HepG2 (cell line): ENCODE results near the gene RSL1D1. TPM values are rescaled to one million over a fixed set of nuclear protein-coding genes. Genes with fewer than 3 reads are reported as not detected.

Experiments used
- HOXA7 ChIP-seq: sonication (generic); formaldehyde crosslinking; IDR thresholded peaks from 2 replicates; pipeline ENCODE4 v1.8.1; 2022; ENCODE audit warnings: mild to moderate bottlenecking, missing genetic modification reagents, moderate library complexity
- IKZF4 ChIP-seq: sonication (generic); formaldehyde crosslinking; IDR thresholded peaks from 2 replicates; pipeline ENCODE4 v1.5.1; 2020; ENCODE audit warnings: borderline replicate concordance, mild to moderate bottlenecking, low read depth, missing genetic modification reagents; ENCODE audit errors: not compliant biosample characterization
- KAT2B ChIP-seq: fragments of 150-350 bp; IDR thresholded peaks from 2 replicates; pipeline ENCODE4 v1.6.1; 2014; ENCODE audit warnings: low read depth, low read length, borderline replicate concordance
- KDM1A ChIP-seq: IDR thresholded peaks from 2 replicates; pipeline ENCODE4 v1.6.1; 2016; ENCODE audit warnings: missing compliant biosample characterization
- MAX ChIP-seq: IDR thresholded peaks from 2 replicates; pipeline ENCODE4 v1.6.1; 2012; ENCODE audit warnings: inconsistent platforms
- MAZ ChIP-seq, 2 experiments: sonication (generic) in 1 of 2; formaldehyde crosslinking in 1 of 2; IDR thresholded peaks; 2 replicates each; pipeline versions ENCODE4 v1.5.0 to v1.6.1; 2012 to 2020; ENCODE audit warnings: low read depth in 2 of 2, mild to moderate bottlenecking in 2 of 2, borderline replicate concordance in 1 of 2, improper control_type of control experiment in 1 of 2, low read length in 1 of 2, missing genetic modification reagents in 1 of 2, moderate library complexity in 1 of 2
- RERE ChIP-seq: IDR thresholded peaks from 2 replicates; pipeline ENCODE4 v1.6.1; 2016; ENCODE audit warnings: low read depth, missing genetic modification reagents, missing compliant biosample characterization
- RXRB ChIP-seq: IDR thresholded peaks from 2 replicates; pipeline ENCODE4 v1.6.1; 2016; ENCODE audit warnings: borderline replicate concordance, missing genetic modification reagents, missing compliant biosample characterization
- TERF1 ChIP-seq: sonication (generic); formaldehyde crosslinking; IDR thresholded peaks from 2 replicates; pipeline ENCODE4 v1.8.0; 2022; ENCODE audit warnings: mild to moderate bottlenecking, missing genetic modification reagents, moderate library complexity
- ZNF431 ChIP-seq: sonication (generic); formaldehyde crosslinking; IDR thresholded peaks from 2 replicates; pipeline ENCODE4 v1.9.0; 2022; ENCODE audit warnings: missing genetic modification reagents, low read depth, mild to moderate bottlenecking, borderline replicate concordance
- ZNF597 ChIP-seq: sonication (generic); formaldehyde crosslinking; IDR thresholded peaks from 2 replicates; pipeline ENCODE4 v1.5.0; 2020; ENCODE audit warnings: missing genetic modification reagents
- ZNF687 ChIP-seq: sonication (generic); formaldehyde crosslinking; IDR thresholded peaks from 2 replicates; pipeline ENCODE4 v1.5.1; 2020; ENCODE audit warnings: mild to moderate bottlenecking, missing genetic modification reagents, moderate library complexity
- ZNF766 ChIP-seq: sonication (generic); formaldehyde crosslinking; IDR thresholded peaks from 2 replicates; pipeline ENCODE4 v1.5.0; 2020; ENCODE audit warnings: missing genetic modification reagents, borderline replicate concordance
- ZNF768 ChIP-seq: sonication (generic); formaldehyde crosslinking; IDR thresholded peaks from 2 replicates; pipeline ENCODE4 v1.4.0; 2020; ENCODE audit warnings: missing genetic modification reagents
- polyA plus RNA-seq, 8 experiments: library from polyadenylated mRNA; depleted of rRNA in 3 of 8; stranded (reverse) in 7 of 8; unstranded in 1 of 8; fragments of >200 nt; fragmentation: Illumina TruSeq in 4 of 8; extraction: Trizol in 4 of 8; gene quantifications; 2 replicates each; pipeline versions ENCODE4 v1.2.1 to v1.2.3, GENCODE V29; 2011 to 2016; ENCODE audit warnings: low read depth in 4 of 8, missing spikeins in 1 of 8, mixed read lengths in 1 of 8; ENCODE audit not compliant: insufficient read depth in 1 of 8
- total RNA-seq, 5 experiments: library from RNA; depleted of rRNA; stranded (reverse); fragments of >200 nt; fragmentation: Illumina TruSeq; extraction: Trizol; gene quantifications; 2 replicates each; pipeline ENCODE4 v1.2.3, GENCODE V29; 2016; ENCODE audit warnings: low read depth in 1 of 5

RSL1D1 gene
- total and polyA plus RNA-seq, 2 of the 13 experiments (the other 11 are each of a cell fraction or from before 2014, with no cell fraction given): 187 to 343 TPM

GRCh38 chr16:11792410-11793241, 58.7 kb downstream of the RSL1D1 start (continued):
- TF ChIP-seq RERE (CRISPR knock-in tag): no peak
- TF ChIP-seq ZNF766 (CRISPR knock-in tag): no peak
- TF ChIP-seq MAZ (IDR thresholded peaks at IDR 0.05; ENCODE audit: borderline replicate concordance, low read depth, low read length): no peak
- no peak for TF ChIP-seq MAZ (CRISPR knock-in tag; IDR thresholded peaks at IDR 0.05; ENCODE audit: low read depth)
- no peak for TF ChIP-seq ZNF431 (CRISPR knock-in tag)
- peak; percentile 25; the same call in 1 of the 2 replicates for TF ChIP-seq ZNF687 (CRISPR knock-in tag)
- TF ChIP-seq ZNF597 (CRISPR knock-in tag): no peak
- no peak for TF ChIP-seq TERF1 (CRISPR knock-in tag)
- no peak for TF ChIP-seq HOXA7
- TF ChIP-seq ZNF768 (CRISPR knock-in tag): no peak
- peak; percentile 33; the same call in 1 of the 2 replicates for TF ChIP-seq RXRB (CRISPR knock-in tag)
- no peak for TF ChIP-seq IKZF4 (CRISPR knock-in tag)
- TF ChIP-seq MAX: no peak
- no peak for TF ChIP-seq KAT2B
- no peak for TF ChIP-seq KDM1A (CRISPR knock-in tag)
